ENCODE data around the gene FAM9C.

Gene FAM9C

GRCh38 chrX:13082206-13083065, 38.0 kb upstream of the FAM9C start:
- TF ChIP-seq, protein P1, sequence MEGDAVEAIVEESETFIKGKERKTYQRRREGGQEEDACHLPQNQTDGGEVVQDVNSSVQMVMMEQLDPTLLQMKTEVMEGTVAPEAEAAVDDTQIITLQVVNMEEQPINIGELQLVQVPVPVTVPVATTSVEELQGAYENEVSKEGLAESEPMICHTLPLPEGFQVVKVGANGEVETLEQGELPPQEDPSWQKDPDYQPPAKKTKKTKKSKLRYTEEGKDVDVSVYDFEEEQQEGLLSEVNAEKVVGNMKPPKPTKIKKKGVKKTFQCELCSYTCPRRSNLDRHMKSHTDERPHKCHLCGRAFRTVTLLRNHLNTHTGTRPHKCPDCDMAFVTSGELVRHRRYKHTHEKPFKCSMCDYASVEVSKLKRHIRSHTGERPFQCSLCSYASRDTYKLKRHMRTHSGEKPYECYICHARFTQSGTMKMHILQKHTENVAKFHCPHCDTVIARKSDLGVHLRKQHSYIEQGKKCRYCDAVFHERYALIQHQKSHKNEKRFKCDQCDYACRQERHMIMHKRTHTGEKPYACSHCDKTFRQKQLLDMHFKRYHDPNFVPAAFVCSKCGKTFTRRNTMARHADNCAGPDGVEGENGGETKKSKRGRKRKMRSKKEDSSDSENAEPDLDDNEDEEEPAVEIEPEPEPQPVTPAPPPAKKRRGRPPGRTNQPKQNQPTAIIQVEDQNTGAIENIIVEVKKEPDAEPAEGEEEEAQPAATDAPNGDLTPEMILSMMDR (IDR thresholded peaks at IDR 0.05) = no peak
- no peak for DNase-seq (ENCODE audit: low spot score)
- peak overlapping the region in 1 of 2 donors; percentile 65 for H3K27ac ChIP-seq
- H3K4me3 ChIP-seq = no peak overlapping the region

DNA sequence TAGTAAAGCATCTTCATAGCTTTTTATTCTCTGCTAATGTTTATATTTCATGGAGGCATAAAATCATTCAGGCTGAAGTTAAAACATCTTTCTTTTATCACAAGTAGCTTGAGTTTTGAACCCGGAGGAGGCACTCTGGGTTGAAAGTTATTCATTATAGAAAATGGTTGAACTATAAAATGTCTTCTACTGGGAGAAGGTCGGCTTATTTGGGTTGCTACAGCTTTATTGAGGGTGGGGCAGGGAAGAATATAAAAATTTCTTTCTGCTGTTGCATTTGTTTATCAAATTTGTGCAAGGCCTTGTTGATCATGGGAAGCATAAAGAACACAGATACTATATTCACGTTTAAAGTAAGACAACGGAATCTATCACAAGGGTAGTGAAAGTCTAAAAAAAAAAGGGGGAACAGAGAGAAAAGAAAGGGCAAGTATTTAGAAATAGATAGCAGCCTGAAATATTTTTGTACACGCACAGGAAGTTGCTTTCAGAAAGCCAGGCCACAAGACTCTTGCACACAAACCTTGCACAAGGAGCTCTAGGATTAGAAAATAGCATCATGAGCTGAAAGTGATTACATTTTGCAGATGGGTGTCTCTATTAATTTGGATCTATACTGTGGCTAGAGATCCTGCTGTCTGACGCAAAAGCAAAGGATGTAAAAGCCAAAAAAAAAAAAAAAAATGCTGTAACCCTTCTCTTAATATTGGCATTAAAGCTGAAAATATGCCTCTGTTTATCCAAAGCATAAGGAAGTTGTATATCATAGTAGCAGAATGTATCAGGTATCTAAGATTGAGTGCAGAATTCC, 37.2 kb upstream of the FAM9C start:
- peak overlapping the region in 1 of 2 donors; percentile 65 for H3K27ac ChIP-seq
- no peak for DNase-seq (ENCODE audit: low spot score)
- no peak overlapping the region for H3K4me3 ChIP-seq
- TF ChIP-seq, protein P1 (IDR thresholded peaks at IDR 0.05) = no peak

DNA sequence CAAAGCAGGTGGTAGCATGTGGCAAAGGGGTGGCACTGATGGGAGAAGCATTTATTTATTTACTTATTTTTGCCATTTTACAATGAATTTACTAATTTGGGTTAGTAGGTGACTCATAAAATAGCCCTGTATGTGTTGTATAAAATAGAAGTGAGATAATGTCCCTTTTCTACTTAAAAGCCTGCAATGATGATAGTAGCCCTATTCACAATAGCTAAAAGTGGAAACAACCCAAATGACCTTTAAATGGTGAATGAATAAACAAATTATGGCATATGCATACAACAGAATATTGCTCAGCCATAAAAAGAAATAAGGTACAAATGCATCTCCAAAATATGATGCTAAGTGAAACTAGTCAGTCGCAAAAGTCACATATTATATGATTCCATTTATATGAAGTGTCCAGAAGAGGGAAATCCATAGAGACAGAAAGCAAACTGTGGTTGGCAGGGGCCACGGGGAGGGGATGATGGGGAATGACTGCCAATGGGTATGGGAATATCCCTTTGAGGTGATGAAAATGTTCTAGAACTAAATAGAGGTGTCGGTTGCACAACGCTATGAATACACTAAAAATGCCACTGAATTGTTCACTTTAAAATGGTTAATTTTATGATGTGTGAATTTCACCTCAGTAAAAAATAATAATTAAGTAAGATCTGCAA, 35.8 kb upstream of the FAM9C start:
- H3K27ac ChIP-seq = no peak overlapping the region
- no peak for DNase-seq (ENCODE audit: low spot score)
- no peak overlapping the region for H3K4me3 ChIP-seq
- TF ChIP-seq, protein P1 (IDR thresholded peaks at IDR 0.05) = no peak

GRCh38 chrX:13078739-13079444, 34.5 kb upstream of the FAM9C start:
- TF ChIP-seq, protein P1 (IDR thresholded peaks at IDR 0.05) = no peak
- Histone ChIP-seq H3K27ac (peak overlapping the region; percentile 65 to 78), H3K4me3 (peak overlapping the region; percentile 52)
- DNase-seq (ENCODE audit: low spot score) = peak; percentile 79

DNA sequence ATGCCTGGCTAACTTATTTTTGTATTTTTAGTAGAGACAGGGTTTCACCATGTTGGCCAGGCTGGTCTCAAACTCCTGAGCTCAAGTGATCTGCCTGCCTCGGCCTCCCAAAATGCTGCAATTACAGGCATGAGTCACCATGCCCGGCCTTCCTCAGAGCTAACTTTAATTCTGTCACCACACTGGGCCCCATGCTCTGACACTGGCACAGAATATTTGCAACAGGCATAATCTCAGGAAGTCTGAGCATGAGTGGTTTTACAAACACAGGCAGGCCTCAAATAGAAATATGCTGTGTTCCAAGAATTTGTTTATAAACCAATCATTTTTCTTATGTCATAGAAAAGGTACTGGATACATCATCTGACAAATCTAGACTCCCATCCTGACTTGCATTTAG, 32.7 kb upstream of the FAM9C start:
- TF ChIP-seq, protein P1 (IDR thresholded peaks at IDR 0.05) = no peak
- no peak overlapping the region for H3K4me3 ChIP-seq
- peak overlapping the region; percentile 65 to 78 for H3K27ac ChIP-seq
- DNase-seq (ENCODE audit: low spot score) = no peak

DNA sequence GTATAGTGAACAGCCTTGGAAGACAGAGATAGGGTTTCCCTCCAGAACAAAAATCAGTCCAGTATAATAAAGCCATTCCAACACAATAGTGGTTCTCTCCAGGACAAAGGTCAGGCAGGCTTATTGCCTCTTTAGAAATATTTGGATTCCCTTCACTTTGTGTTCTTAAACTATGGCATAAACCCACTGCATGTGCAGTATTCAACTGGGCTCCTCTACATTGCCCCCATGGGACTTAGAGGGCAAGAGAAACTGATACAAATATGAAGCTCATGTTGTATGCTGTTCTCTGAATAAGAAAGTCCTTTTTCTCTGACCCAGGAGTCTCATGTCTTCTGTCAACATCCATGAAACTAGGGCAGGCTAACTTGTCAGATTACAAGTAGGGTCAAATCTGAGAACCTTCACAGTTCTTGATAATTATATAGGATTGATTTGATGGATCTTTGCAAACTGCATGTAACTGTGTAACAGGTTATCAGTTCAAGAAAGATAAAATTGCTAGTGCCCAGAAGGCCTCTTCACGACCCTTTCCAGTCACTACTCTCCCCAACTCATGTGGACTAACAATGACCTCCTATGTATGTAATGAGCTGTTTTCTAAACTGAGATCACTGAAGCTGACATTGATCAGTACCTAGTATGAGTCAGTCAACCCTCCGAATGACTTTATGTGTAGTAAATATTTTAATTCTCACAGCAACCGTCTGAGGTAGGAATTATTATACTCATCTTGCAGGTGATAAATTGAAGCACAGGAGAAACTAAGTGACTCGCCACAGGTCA, 31.9 kb upstream of the FAM9C start:
- Histone ChIP-seq H3K4me3 (no peak overlapping the region), H3K27ac (peak overlapping the region; percentile 8 to 59)
- no peak for DNase-seq (ENCODE audit: low spot score)
- TF ChIP-seq, protein P1 (IDR thresholded peaks at IDR 0.05) = no peak
